Fibroblast of the aortic adventitia (primary cell): ENCODE measurements around the gene GRIK4. TPM values are rescaled to one million over a fixed set of nuclear protein-coding genes. Genes with fewer than 3 reads are reported as not detected.

Source experiments
- DNase-seq: peaks from one replicate; pipeline ENCODE4 v3.0.0-alpha.2; 2010; ENCODE audit warnings: low read depth
- H3K4me3 ChIP-seq: 2 replicates; pipeline ENCODE4 v1.5.1; 2011; ENCODE audit warnings: low read depth, mild to moderate bottlenecking, control low read depth, low read length, moderate library complexity
- total RNA-seq: library from RNA; depleted of rRNA; stranded (reverse); fragments of >200 nt; gene quantifications from 2 replicates; pipeline ENCODE4 v1.2.3, GENCODE V29; 2012; ENCODE audit warnings: low replicate concordance
- TF ChIP-seq, protein P1 (sequence below): IDR thresholded peaks from 2 replicates; pipeline ENCODE4 v1.5.1; 2011; ENCODE audit warnings: mild to moderate bottlenecking, low read length, control low read depth, inconsistent platforms; ENCODE audit not compliant: insufficient read depth

GRIK4 gene
- total RNA-seq, 1 donor: not detected

DNA sequence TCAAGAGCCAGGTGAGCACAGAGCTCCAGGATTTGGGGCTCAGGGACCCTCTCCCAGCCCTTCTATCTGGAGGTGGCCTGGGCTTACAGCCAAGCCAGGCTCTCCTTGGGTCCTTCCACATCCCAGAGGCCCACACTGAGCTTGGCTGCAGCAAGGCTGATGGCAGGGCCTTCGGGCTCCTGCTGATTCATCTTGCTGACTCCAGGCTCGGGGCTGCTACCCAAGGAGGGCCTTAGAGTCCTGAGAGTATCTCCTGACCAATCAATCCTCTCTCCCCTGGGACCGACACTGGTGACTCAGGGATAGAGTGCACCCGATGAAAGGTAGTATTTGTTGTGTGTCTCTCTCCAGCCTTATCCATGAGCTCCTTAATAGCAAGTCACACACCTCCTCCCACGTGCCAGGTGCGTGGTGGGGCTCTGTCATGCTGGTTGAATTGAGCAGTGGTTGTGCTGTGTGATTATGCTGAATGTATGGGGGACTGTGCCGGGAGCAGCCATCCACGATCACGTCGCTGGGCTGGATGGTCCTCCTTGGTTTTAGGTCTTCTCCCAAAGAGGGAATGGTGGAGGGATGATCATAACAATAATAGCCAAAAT lies 62.3 kb downstream of the GRIK4 start:
- no peak overlapping the region for H3K4me3 ChIP-seq
- TF ChIP-seq, protein P1, sequence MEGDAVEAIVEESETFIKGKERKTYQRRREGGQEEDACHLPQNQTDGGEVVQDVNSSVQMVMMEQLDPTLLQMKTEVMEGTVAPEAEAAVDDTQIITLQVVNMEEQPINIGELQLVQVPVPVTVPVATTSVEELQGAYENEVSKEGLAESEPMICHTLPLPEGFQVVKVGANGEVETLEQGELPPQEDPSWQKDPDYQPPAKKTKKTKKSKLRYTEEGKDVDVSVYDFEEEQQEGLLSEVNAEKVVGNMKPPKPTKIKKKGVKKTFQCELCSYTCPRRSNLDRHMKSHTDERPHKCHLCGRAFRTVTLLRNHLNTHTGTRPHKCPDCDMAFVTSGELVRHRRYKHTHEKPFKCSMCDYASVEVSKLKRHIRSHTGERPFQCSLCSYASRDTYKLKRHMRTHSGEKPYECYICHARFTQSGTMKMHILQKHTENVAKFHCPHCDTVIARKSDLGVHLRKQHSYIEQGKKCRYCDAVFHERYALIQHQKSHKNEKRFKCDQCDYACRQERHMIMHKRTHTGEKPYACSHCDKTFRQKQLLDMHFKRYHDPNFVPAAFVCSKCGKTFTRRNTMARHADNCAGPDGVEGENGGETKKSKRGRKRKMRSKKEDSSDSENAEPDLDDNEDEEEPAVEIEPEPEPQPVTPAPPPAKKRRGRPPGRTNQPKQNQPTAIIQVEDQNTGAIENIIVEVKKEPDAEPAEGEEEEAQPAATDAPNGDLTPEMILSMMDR: no peak

DNA sequence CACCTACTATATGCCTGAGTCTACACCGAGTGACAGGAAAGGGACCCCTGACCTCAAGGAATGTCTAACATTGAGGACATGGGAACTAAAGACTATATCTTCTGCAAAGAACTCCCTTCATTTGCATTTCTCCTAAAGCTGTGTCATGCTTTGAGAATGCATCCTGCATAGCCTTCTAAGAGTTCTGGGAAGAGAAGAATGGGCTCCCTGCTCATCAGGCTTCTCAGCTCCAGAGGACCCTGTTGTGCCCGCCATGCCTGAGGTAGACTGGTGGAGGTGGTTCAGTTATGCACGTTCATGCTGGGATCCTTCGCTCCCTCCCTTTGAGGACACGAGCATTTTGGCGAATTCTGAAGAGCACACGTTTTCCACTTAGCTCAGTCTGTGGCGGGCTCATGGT lies 63.3 kb downstream of the GRIK4 start:
- TF ChIP-seq, protein P1: no peak
- DNase-seq: no peak
- H3K4me3 ChIP-seq: no peak overlapping the region

More for the DNA sequence above, 62.3 kb downstream of the GRIK4 start:
- no peak for DNase-seq

DNA sequence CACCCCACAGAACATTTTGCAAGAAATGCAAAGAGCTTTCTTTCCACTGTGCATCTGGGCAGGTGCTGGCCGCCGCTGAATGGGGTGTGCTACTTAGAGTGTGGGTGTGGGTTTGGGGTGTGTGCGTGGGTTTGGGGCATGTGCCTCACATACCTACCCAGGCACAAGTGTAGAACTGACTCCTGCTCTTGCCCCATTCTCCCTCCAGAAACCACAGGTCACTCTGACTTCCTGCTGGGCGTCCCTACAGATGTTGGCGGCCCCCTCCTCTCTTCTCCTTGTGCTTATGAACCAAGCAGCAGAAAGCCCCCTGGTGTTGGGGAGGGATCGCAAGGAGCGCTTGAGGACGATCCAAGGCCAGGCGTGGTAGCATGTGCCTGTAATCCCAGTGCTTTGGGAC lies 63.9 kb downstream of the GRIK4 start:
- TF ChIP-seq, protein P1: no peak

DNA sequence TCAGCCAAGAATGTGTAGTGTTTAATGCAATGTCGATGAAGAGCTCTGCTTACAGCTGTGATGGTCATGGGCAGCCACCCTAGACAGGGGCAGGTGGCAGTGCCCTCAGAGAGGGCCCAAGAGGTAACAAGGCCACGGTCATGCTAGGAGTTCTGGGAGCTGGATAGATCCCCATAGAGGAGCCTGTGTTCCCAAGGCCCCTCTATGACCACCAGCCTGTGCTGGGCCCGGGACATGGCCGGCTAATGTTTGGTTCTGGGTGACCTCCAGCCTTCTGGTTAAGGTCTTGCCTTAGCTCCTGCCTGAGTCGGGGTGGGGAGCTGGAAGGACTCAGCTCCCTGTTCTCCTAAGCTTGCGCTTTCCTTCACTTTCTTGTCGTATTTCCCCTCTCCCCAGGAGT lies 65.1 kb downstream of the GRIK4 start:
- TF ChIP-seq, protein P1: no peak
- DNase-seq: no peak
- no peak overlapping the region for H3K4me3 ChIP-seq

More for the DNA sequence above, 63.9 kb downstream of the GRIK4 start:
- DNase-seq: no peak
- no peak overlapping the region for H3K4me3 ChIP-seq

DNA sequence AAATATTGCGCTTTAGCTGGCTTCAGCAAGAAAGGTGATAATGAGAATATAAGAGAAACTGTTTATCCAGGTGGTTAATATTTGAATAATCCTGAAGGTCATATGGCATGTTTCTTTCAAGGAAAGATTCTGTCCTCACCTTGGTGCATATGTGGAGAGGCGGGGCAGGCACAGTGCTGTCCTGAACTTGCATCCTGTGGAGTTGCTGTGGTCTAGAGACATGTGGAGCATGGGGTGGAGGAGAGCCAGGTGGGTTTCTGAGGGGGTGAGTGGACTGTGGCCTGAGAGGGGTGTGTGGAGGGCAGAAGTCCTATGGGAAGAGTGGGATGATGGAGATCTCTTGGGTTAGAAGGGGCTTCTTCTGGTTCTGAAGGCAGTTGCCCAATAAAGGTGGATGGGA lies 65.5 kb downstream of the GRIK4 start:
- DNase-seq: no peak
- no peak overlapping the region for H3K4me3 ChIP-seq
- TF ChIP-seq, protein P1: no peak

DNA sequence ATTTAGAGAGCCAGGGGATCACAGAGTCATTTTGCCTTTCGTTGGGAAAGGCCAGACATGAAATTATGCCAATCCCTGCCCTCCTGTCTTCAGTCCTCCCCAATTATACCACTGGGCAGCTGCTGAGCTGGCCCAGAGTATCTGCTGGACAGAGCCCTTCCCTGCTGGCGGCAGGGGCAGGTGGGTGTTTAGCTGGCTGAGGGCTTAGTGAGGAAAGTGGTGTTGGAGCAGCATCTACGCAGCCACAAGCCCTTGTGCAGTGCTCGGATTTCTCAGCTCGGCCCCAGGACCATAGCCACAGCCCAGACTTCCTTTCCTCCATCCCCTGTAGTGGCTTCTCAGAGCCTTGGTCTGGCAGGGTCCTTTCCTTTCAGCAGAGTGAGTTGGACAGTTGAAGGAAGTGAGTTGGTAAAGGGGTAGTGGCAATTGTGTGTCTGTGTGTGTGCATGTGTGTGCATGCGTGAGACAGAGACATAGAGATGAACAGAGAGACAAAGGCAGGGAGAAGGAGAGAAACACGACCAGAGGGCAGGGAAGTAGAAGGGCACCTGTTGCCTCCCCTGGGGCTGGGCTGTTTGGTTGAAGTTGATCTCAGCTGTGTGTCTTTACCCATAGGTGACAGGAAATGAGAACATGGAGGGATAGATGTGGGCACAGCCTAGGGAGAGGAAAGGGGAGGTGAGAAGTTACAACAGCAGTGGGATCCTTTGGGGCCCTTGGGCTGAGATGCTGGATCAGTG lies 66.2 kb downstream of the GRIK4 start:
- H3K4me3 ChIP-seq: no peak overlapping the region
- TF ChIP-seq, protein P1: no peak
- DNase-seq: no peak
